C4-2B (cell line): Measurements from ENCODE around the gene ZER1.

Experiments used
- H3K27ac ChIP-seq: fragments of 450-650 bp; 2 replicates; pipeline ENCODE4 v1.5.1; 2017
- CTCF ChIP-seq: fragments of 450-650 bp; conservative IDR thresholded peaks from 2 replicates; pipeline ENCODE4 v1.5.1; 2017; ENCODE audit warnings: mild to moderate bottlenecking
- ZFX ChIP-seq: fragments of 450-650 bp; IDR thresholded peaks from 2 replicates; pipeline ENCODE4 v1.6.1; 2017

The ZER1 gene

DNA sequence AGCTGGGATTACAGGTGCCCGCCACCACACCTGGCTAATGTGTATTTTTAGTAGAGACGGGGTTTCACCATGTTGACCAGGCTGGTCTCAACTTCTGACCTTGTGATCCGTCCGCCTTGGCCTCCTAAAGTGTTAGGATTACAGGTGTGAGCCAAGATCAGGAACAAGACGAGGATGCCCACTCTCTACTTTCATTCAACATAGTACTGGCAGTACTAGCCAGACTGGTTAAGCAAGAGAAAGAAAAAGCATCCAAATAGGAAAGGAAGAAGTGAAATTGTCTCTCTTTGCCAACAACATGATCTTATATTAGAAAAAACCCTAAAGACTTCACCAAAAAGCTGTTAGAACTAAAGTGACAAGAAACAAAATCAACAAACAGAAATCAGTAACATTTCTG is 39.1 kb upstream of the ZER1 start:
- no peak overlapping the region for H3K27ac ChIP-seq
- TF ChIP-seq ZFX (no peak), CTCF (no peak)

GRCh38 chr9:128809831-128810230 is 38.1 kb upstream of the ZER1 start:
- TF ChIP-seq CTCF = no peak
- TF ChIP-seq ZFX = no peak
- H3K27ac ChIP-seq = no peak overlapping the region

DNA sequence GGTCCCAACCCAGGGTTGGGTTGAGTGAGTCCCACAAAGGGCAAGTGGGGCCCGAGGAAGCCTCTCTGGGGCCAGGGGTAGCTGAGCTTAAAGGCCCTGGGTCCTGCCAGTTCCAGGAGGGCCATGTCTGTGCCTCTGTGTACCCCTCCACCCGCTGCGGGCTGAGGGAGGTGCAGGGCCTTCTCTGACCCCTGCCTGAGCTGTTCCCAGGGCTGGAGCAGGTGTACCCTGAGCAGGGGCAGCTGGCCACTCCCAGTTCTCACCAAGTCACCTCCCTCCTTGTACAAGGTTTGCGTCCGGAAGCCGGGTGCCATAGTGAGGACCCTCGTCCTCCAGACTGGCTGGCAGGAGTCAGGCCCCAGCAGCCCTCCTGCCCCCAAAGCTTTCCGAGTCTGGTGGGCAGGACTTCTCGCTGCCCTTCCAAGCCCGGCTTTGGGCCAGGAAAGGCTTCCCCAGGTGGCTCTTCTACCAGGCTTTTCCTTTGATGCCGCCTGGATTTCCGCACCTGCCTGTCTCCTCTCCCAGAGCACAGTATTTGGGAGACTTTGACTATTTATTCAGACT is 37.4 kb upstream of the ZER1 start:
- H3K27ac ChIP-seq = no peak overlapping the region
- TF ChIP-seq CTCF = no peak
- TF ChIP-seq ZFX = no peak

DNA sequence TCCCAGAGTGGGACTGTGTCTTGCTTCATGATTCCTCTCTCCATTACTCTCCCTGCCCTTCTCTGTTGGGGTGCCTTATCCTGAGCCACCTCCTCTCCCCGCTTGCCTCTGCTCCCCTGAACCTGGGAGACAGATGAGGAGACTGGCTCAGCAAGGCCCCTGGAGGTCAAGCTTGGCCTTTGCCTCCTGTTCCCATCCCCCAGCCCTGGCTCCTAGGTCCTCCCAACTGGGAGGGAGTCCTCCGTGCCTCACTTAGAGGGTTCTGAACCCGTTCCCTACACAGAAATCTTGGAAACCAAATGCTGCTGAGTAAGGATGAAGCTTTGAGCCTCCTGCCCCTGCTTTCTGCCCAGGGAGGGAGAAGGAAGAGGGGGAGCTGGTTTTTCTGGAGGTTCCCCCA is 36.8 kb upstream of the ZER1 start:
- H3K27ac ChIP-seq = no peak overlapping the region
- TF ChIP-seq CTCF = no peak
- no peak for TF ChIP-seq ZFX

DNA sequence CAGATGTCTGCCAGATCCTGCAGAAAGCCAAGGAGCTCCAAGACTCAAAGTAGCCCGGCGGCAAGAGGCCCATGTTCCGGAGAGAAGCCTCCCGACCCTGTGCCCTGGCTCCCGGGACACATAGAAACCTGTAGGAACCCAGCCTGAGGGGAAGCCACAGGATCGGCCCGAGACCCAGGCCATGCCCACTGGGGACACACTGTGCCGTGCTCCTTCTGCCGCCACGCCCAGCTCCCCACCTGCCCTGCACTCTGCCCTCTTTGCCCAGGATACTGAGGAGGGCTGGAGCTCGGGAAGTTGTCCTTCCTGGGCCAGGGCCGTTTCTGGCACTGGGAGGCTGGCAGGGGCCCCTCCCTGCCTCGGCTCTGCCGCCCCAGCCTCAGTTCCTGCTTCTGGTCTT is 36.1 kb upstream of the ZER1 start:
- H3K27ac ChIP-seq = no peak overlapping the region
- TF ChIP-seq CTCF = no peak
- TF ChIP-seq ZFX = no peak

DNA sequence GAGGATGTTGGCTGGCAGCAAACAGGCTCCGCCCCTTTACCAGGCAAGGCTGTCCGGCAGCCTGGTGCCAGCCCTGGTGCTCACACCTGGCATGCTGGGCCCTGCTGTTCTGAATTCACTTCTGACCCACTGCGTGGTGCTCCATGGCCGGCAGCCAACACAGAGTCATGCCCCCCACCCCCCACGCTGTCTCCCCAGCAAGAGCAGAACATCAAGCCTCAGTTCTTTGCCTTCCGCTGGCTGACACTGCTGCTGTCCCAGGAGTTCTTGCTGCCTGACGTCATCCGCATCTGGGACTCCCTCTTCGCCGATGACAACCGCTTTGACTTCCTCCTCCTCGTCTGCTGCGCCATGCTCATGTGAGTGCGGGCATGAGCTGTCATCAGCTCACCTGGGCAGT is 33.9 kb upstream of the ZER1 start:
- H3K27ac ChIP-seq = no peak overlapping the region
- TF ChIP-seq CTCF (no peak), ZFX (no peak)

DNA sequence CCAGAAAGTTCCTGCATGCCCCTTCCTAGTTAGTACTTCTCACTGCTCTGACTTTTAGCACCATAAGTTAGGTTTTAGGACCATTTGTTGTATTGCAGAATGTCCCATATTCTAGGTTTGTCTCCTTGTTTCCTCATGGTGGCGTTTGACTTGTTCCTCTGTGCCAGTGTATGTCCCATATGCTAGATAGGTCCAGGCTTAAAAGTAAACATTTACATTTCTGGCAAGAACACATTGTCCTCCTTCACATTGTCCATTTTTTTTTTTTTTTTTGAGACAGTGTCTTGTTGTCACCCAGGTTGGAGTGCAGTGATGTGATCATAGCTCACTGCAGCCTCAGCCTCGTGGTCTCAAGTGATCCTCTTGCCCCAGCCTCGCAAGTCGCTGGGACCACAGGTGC is 30.8 kb upstream of the ZER1 start:
- TF ChIP-seq CTCF = no peak
- no peak for TF ChIP-seq ZFX
- peak overlapping the region; percentile 19 for H3K27ac ChIP-seq
